ENCODE measurements around the gene NAALADL2.

NAALADL2 gene

DNA sequence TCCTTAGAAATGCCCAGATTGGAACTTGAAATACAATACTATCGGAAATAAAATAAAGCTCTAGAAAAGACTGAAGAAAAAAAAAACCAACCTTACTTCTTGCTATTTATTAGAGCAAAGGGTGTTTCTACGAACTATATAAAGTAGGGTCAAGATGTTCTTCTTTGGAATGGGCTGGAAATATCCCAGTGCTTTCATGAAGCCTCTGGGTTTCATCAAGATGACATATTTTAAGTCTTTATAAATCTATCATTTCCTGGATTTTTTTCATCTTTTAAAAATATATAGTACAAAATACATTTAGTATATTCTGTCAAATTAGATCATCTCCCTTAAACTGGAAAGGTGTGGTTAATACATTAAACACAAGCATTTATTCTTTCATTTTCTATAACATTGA, 978.8 kb downstream of the NAALADL2 start:
- no peak for TF ChIP-seq ZFX (IDR thresholded peaks at IDR 0.05)
- no peak overlapping the region for H3K27ac ChIP-seq

DNA sequence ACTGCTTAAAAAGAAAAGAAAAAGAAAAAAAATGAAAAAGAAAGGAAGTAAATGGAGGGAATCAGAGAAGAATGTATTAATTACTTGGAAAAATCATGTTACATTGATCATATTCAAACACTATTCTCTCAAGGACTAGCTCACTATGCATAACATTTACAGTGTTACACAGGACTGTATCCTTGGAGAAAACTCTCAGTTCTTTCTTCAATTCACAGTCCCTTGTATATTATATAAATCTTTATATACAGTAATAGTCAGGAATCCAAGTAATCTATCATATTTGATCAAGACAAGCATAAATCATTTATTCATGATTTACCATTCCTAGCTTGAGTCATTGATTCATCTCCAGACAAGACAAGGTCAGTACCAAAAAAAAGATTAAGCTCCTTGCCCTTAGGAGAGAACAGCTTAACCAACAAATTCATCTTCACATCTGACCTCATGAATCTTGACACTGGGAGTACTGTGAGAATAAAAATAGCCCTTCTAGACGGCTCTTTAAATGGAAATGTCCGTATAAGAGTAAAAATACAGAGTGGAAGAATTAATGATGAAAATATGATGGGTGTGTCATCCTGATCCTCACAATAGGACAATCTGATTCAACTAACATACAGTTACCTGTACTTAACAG, 980.4 kb downstream of the NAALADL2 start:
- no peak overlapping the region for H3K27ac ChIP-seq
- TF ChIP-seq, protein P1, sequence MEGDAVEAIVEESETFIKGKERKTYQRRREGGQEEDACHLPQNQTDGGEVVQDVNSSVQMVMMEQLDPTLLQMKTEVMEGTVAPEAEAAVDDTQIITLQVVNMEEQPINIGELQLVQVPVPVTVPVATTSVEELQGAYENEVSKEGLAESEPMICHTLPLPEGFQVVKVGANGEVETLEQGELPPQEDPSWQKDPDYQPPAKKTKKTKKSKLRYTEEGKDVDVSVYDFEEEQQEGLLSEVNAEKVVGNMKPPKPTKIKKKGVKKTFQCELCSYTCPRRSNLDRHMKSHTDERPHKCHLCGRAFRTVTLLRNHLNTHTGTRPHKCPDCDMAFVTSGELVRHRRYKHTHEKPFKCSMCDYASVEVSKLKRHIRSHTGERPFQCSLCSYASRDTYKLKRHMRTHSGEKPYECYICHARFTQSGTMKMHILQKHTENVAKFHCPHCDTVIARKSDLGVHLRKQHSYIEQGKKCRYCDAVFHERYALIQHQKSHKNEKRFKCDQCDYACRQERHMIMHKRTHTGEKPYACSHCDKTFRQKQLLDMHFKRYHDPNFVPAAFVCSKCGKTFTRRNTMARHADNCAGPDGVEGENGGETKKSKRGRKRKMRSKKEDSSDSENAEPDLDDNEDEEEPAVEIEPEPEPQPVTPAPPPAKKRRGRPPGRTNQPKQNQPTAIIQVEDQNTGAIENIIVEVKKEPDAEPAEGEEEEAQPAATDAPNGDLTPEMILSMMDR (conservative IDR thresholded peaks at IDR 0.05) = no peak
- no peak for TF ChIP-seq ZFX (IDR thresholded peaks at IDR 0.05)

- no peak for TF ChIP-seq ZFX (IDR thresholded peaks at IDR 0.05)
- TF ChIP-seq, protein P1 (conservative IDR thresholded peaks at IDR 0.05) = no peak
These were observed 992.4 kb downstream of the NAALADL2 start for GRCh38 chr3:175851541-175851940.

GRCh38 chr3:175852560-175852959, 993.4 kb downstream of the NAALADL2 start:
- TF ChIP-seq, protein P1 (conservative IDR thresholded peaks at IDR 0.05) = no peak
- no peak for TF ChIP-seq ZFX (IDR thresholded peaks at IDR 0.05)
- H3K27ac ChIP-seq = no peak overlapping the region

More at GRCh38 chr3:175851541-175851940, 992.4 kb downstream of the NAALADL2 start:
- H3K27ac ChIP-seq = no peak overlapping the region

DNA sequence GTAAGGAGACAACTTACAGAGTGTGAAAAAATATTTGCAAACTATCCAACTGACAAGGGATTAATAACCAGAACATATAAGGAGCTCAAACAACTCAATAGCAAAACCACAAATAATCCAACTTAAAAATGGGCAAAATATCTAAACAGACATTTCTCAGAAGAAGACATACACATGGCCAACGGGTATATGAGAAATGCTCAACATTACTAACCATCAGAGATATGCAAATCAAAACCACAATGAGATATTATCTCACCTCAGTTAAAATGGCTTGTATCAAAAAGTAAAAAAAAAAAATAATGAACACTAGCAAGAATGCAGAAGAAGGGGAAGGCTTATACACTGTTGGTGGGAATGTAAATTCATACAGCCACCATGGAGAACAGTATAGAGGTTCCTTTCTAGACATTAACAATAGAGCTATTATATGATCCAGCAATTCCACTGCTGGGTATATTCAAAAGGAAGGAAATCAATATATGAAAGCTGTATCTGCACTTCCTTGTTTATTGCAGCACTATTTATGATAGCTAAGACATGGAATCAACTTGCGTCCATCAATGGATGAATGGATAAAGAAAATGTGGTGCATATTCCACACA, 998.6 kb downstream of the NAALADL2 start:
- no peak overlapping the region for H3K27ac ChIP-seq
- TF ChIP-seq, protein P1 (conservative IDR thresholded peaks at IDR 0.05) = no peak
- TF ChIP-seq ZFX (IDR thresholded peaks at IDR 0.05) = no peak
